ENCODE data around the gene LRP3. TPM values are rescaled to one million over a fixed set of nuclear protein-coding genes. Genes with fewer than 3 reads are reported as not detected.

LRP3 gene
- total RNA-seq, 1 donor from 2014 or later, result 9.0 TPM

DNA sequence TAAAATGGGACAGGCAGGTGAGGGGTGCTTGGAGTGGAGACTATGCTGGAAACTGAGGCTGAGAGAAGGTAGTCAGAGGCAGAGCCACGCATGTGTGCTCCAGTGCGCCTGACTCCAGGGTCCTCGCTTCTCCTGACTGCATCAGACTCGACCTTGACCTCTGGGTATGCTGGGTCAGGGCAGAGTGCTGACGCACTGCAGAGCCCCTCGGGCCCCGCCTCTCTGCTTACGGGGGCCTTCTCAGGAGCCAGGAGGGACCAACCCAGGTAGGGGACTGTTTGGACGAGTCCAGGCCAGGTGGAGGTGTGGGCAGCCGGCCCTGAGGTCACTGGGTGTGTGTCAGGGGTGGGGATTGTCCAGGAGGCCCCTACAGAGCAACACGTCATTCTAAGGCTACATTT lies 54.4 kb downstream of the LRP3 start:
- TF ChIP-seq, protein P1, sequence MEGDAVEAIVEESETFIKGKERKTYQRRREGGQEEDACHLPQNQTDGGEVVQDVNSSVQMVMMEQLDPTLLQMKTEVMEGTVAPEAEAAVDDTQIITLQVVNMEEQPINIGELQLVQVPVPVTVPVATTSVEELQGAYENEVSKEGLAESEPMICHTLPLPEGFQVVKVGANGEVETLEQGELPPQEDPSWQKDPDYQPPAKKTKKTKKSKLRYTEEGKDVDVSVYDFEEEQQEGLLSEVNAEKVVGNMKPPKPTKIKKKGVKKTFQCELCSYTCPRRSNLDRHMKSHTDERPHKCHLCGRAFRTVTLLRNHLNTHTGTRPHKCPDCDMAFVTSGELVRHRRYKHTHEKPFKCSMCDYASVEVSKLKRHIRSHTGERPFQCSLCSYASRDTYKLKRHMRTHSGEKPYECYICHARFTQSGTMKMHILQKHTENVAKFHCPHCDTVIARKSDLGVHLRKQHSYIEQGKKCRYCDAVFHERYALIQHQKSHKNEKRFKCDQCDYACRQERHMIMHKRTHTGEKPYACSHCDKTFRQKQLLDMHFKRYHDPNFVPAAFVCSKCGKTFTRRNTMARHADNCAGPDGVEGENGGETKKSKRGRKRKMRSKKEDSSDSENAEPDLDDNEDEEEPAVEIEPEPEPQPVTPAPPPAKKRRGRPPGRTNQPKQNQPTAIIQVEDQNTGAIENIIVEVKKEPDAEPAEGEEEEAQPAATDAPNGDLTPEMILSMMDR (IDR thresholded peaks at IDR 0.05; ENCODE audit: insufficient read depth, low read length, severe bottlenecking), result no peak
- no peak overlapping the region for H3K4me3 ChIP-seq (ENCODE audit: low read depth, low read length)
- no peaks in the 10 kb centered on the region for H3K36me3 ChIP-seq (ENCODE audit: control insufficient read depth, insufficient read depth, low read length)
- FAIRE-seq (no peak), DNase-seq (ENCODE audit: low read depth) (no peak)
- no peaks in the 10 kb centered on the region for H3K27me3 ChIP-seq (ENCODE audit: control insufficient read depth, insufficient read depth, low read length)

GRCh38 chr19:33248954-33249613 lies 55.0 kb downstream of the LRP3 start:
- no peak for DNase-seq (ENCODE audit: low read depth)
- Histone ChIP-seq H3K27me3 (ENCODE audit: control insufficient read depth, insufficient read depth, low read length) (no peaks in the 10 kb centered on the region), H3K4me3 (ENCODE audit: low read depth, low read length) (no peak overlapping the region), H3K36me3 (ENCODE audit: control insufficient read depth, insufficient read depth, low read length) (no peaks in the 10 kb centered on the region)
- TF ChIP-seq, protein P1 (IDR thresholded peaks at IDR 0.05; ENCODE audit: insufficient read depth, low read length, severe bottlenecking), result no peak
- no peak for FAIRE-seq

GRCh38 chr19:33249740-33250366 lies 55.7 kb downstream of the LRP3 start:
- Histone ChIP-seq H3K27me3 (ENCODE audit: control insufficient read depth, insufficient read depth, low read length) (no peaks in the 10 kb centered on the region), H3K4me3 (ENCODE audit: low read depth, low read length) (no peak overlapping the region), H3K36me3 (ENCODE audit: control insufficient read depth, insufficient read depth, low read length) (no peaks in the 10 kb centered on the region)
- TF ChIP-seq, protein P1 (IDR thresholded peaks at IDR 0.05; ENCODE audit: insufficient read depth, low read length, severe bottlenecking), result no peak
- FAIRE-seq (peak; percentile 100), DNase-seq (ENCODE audit: low read depth) (no peak)

- no peak for DNase-seq (ENCODE audit: low read depth)
- no peaks in the 10 kb centered on the region for H3K36me3 ChIP-seq (ENCODE audit: control insufficient read depth, insufficient read depth, low read length)
- no peaks in the 10 kb centered on the region for H3K27me3 ChIP-seq (ENCODE audit: control insufficient read depth, insufficient read depth, low read length)
- H3K4me3 ChIP-seq (ENCODE audit: low read depth, low read length), result no peak overlapping the region
- no peak for FAIRE-seq
- TF ChIP-seq, protein P1 (IDR thresholded peaks at IDR 0.05; ENCODE audit: insufficient read depth, low read length, severe bottlenecking), result no peak
Observed at GRCh38 chr19:33250500-33250899, 56.4 kb downstream of the LRP3 start.

DNA sequence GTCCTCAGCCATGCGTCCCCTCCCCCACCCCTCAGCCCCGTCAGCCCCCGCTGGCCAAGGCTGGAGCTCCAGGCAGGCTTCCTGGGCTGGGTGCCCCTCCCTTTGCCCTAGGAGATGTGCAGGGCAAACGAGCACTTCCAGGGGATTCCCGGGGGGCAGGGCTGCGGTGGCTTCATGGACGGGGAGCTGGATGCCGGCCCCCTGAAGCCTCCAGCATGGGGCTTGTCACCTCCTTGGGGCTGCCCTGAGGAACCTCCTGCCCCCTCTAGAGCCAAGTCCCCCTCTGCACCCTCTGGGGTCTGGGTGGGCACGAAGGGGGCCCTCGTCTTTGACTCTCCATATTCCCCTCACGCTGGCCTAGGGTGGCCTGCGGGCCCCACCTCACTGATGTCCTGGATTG lies 56.9 kb downstream of the LRP3 start:
- H3K36me3 ChIP-seq (ENCODE audit: control insufficient read depth, insufficient read depth, low read length), result no peaks in the 10 kb centered on the region
- FAIRE-seq, result no peak
- TF ChIP-seq, protein P1 (IDR thresholded peaks at IDR 0.05; ENCODE audit: insufficient read depth, low read length, severe bottlenecking), result no peak

More for the DNA sequence above, 56.9 kb downstream of the LRP3 start:
- H3K27me3 ChIP-seq (ENCODE audit: control insufficient read depth, insufficient read depth, low read length), result no peaks in the 10 kb centered on the region
- no peak for DNase-seq (ENCODE audit: low read depth)
- H3K4me3 ChIP-seq (ENCODE audit: low read depth, low read length), result no peak overlapping the region
